Right atrium auricular region (tissue), 2 donors: ENCODE data around the gene BBX. TPM values are rescaled to one million over a fixed set of nuclear protein-coding genes. Genes with fewer than 3 reads are reported as not detected.

ENCODE experiments used
- DNase-seq: peaks from one replicate; pipeline ENCODE4 v3.0.0-alpha.2; 2019; ENCODE audit warnings: low spot score
- H3K27ac ChIP-seq, 2 donors: fragments of 200-600 bp; sonication (generic); 1 replicate in 1 of 2; 2 replicates in 1 of 2; pipeline ENCODE4 v1.5.1; 2016 to 2019
- H3K27me3 ChIP-seq, 2 donors: fragments of 200-600 bp; sonication (generic); one replicate each; pipeline versions ENCODE4 v1.5.1 to v1.6.0; 2017 to 2019
- H3K36me3 ChIP-seq: fragments of 200-600 bp; sonication (generic); one replicate; pipeline ENCODE4 v1.5.1; 2016
- H3K4me1 ChIP-seq, 2 donors: fragments of 200-600 bp; sonication (generic); one replicate each; pipeline versions ENCODE4 v1.5.1 to v1.6.0; 2017 to 2019
- H3K4me3 ChIP-seq, 2 donors: fragments of 200-600 bp; sonication (generic); 1 replicate in 1 of 2; 2 replicates in 1 of 2; pipeline ENCODE4 v1.5.1; 2017 to 2019; ENCODE audit warnings: mild to moderate bottlenecking in 1 of 2, moderate library complexity in 1 of 2
- H3K9me3 ChIP-seq, 2 donors: fragments of 200-600 bp; sonication (generic); one replicate each; pipeline ENCODE4 v1.5.1; 2019
- CTCF ChIP-seq, 2 donors: fragments of 200-600 bp; sonication (generic); IDR thresholded peaks; one replicate each; pipeline ENCODE4 v1.5.1; 2019; ENCODE audit warnings: antibody characterized with exemption in 2 of 2
- total RNA-seq, 2 donors: library from RNA; depleted of rRNA; stranded (reverse); fragments of >200 nt; gene quantifications; one replicate each; pipeline ENCODE4 v1.1.0, GENCODE V29; 2016

Gene BBX
- total RNA-seq, 2 donors from 2014 or later = 33.8 to 57.2 TPM

GRCh38 chr3:107790612-107791011 is 267.9 kb downstream of the BBX start:
- H3K36me3 ChIP-seq = no peaks in the 10 kb centered on the region
- DNase-seq = no peak

DNA sequence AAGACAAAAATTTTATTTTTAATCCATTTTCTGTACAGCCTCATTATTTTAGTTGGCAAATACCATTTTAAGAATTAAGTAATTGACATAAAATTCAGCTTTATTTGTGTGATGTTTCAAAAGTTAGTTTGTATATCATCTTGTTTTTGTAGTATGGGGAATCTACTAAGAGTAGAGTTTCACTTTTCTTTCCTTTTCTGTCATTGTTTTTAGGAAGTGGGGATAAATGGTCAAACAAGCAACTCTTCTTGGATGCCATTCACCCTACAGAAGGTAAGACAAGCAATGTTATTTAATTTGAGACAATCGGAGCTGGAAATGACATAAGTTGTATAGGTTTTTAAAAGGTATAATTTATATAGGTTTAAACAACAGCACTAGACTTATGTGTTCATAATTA is 268.3 kb downstream of the BBX start:
- H3K27ac ChIP-seq = no peak overlapping the region
- H3K4me3 ChIP-seq = no peak overlapping the region
- no peaks in the 10 kb centered on the region for H3K27me3 ChIP-seq
- DNase-seq = no peak
- no peaks in the 10 kb centered on the region for H3K9me3 ChIP-seq
- H3K36me3 ChIP-seq = no peaks in the 10 kb centered on the region
- peaks cover 0 to 3% of the 10 kb centered on the region in 2 donors for H3K4me1 ChIP-seq
- TF ChIP-seq CTCF (IDR thresholded peaks at IDR 0.05) = no peak

More at GRCh38 chr3:107790612-107791011, 267.9 kb downstream of the BBX start:
- Histone ChIP-seq H3K9me3 (no peaks in the 10 kb centered on the region), H3K4me3 (no peak overlapping the region), H3K27ac (no peak overlapping the region), H3K4me1 (no peaks in the 10 kb centered on the region), H3K27me3 (no peaks in the 10 kb centered on the region)
- TF ChIP-seq CTCF (IDR thresholded peaks at IDR 0.05) = no peak

DNA sequence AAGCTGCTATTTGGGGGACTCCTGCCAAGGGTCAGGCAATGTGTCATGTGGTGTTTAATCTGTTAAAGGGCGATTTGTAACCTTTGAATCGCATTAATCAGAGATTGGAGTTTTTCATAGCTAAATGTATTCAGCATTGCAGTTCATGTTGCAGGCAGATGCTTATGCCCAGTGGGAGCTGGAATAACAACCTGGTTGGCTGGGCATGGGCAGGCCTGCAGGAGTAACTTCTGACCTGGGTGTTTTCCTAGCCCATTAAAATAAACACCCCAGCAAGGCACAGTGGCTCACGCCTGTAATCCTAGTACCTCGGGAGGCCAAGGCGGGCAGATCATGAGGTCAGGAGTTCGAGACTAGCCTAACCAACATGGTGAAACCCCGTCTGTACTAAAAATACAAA is 268.7 kb downstream of the BBX start:
- DNase-seq = no peak
- Histone ChIP-seq H3K4me3 (no peak overlapping the region), H3K9me3 (no peaks in the 10 kb centered on the region), H3K27me3 (no peaks in the 10 kb centered on the region), H3K36me3 (no peaks in the 10 kb centered on the region), H3K27ac (no peak overlapping the region), H3K4me1 (peaks cover 0 to 5% of the 10 kb centered on the region in 2 donors)
- no peak for TF ChIP-seq CTCF (IDR thresholded peaks at IDR 0.05)

DNA sequence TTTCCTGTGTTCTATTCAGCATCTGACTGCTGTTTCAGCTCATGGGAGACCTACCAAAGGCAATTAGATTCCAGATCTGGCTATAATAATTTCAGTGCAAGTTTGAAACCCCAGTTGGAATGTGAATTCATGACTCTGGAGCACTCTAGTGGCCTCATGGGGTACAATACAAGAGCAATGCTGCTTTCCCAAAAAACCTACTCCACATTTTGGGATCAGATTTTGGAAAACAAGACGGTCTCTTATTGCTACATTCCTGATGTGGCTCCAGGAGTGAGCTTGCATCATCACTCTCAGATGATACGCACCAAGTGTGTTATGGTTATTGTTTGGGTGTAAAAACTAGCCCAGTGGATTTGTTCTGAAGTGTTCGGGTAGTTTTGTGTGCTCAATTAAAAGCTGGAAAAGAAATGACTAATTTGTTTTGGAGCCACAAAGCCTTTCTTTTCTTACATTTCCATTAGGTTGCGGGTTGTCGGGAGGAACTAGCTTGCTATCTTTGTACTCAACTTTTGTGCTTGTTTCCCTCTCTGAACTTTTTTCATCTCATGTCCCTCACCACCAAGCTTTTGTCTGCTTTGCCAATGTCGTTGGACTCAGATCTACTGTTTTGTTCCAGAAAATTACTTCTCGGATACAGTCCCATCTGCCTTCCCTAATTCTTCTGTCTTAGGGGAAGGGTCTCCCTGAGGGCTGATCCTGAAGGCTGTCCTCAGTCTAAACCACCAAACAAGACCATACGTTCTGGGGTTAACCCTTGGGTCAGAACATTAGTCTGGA is 272.1 kb downstream of the BBX start:
- no peaks in the 10 kb centered on the region for H3K36me3 ChIP-seq
- DNase-seq = no peak

DNA sequence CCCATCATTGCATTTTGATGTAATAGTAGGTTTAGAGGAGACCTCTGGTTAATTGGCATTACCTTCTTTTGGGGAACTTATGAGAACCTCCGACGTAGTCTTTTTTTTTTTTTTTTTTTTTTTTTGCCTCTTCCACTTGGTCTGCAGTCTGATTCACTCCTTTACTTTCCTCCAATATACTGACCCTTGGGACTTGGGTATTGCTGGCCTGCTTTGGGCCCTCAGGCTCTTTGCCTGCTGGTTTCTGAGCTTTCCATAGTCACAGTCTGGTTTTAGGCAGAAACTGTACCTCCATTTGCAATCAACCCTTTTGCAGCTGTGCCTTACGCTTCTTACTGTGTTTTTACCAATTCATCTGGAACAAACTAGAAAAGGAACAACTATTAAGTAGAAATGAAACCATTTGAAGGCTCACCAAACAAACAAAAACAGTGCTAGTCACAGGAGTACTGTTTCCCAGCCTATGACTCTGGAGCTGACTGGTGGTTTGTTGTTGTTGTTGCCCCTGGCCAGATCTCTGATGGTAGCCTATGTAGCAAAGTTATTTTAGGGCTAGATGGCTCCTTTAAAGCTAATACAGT is 272.8 kb downstream of the BBX start:
- Histone ChIP-seq H3K27me3 (no peaks in the 10 kb centered on the region), H3K36me3 (peaks cover 2% of the 10 kb centered on the region)
- no peak for DNase-seq

More for the DNA sequence above, 272.1 kb downstream of the BBX start:
- no peak overlapping the region for H3K4me3 ChIP-seq
- H3K27ac ChIP-seq = peak overlapping the region; percentile 38 to 52
- H3K9me3 ChIP-seq = no peaks in the 10 kb centered on the region
- H3K27me3 ChIP-seq = no peaks in the 10 kb centered on the region
- TF ChIP-seq CTCF (IDR thresholded peaks at IDR 0.05) = peak in 1 of 2 donors; percentile 58
- peaks cover 0 to 9% of the 10 kb centered on the region in 2 donors for H3K4me1 ChIP-seq

More for the DNA sequence above, 272.8 kb downstream of the BBX start:
- Histone ChIP-seq H3K4me3 (no peak overlapping the region), H3K4me1 (peaks cover 0 to 9% of the 10 kb centered on the region in 2 donors), H3K9me3 (no peaks in the 10 kb centered on the region), H3K27ac (peak overlapping the region in 1 of 2 donors; percentile 52)
- no peak for TF ChIP-seq CTCF (IDR thresholded peaks at IDR 0.05)
